Smooth muscle cell of the coronary artery (primary cell): Measurements from ENCODE around the gene CEP20. TPM values are rescaled to one million over a fixed set of nuclear protein-coding genes. Genes with fewer than 3 reads are reported as not detected.

Experiments
- total RNA-seq: library from RNA; depleted of rRNA; stranded (reverse); fragments of >200 nt; gene quantifications from 2 replicates; pipeline ENCODE4 v1.2.3, GENCODE V29; 2014; ENCODE audit warnings: low replicate concordance

Gene CEP20
- total RNA-seq = 19.1 and 20.7 TPM in 2 replicates

GRCh38 chr16:15888072-15888976, at the start of gene CEP20:
Gene CEP20, minus strand, starts transcription at chr16:15888603. Its CDS starts 18 bp downstream, at chr16:15888585.

GRCh38 chr16:15856901-15857698, 31.3 kb downstream of the CEP20 start, which contains the start of gene MYH11:
Gene MYH11, minus strand, starts transcription at chr16:15857028. Its CDS starts 18,776 bp downstream, at chr16:15838252.

Other genes starting within 250 kb of the CEP20 start
- 8.0 and 8.8 TPM in 2 replicates for gene MARF1, start 245.4 kb downstream of the CEP20 start, total RNA-seq
- 5.1 and 30.0 TPM in 2 replicates for gene NDE1, start 238.4 kb downstream of the CEP20 start, total RNA-seq
- under 0.01 and 0.94 TPM in 2 replicates for gene MYH11, start 31.6 kb downstream of the CEP20 start, total RNA-seq
- gene ABCC1, start 61.0 kb upstream of the CEP20 start, total RNA-seq = 27.4 and 33.0 TPM in 2 replicates